ENCODE results near the gene IL22RA1. TPM values are rescaled to one million over a fixed set of nuclear protein-coding genes. Genes with fewer than 3 reads are reported as not detected.
A peak's percentile ranks its signal among the peaks of the same experiment; 100 is the strongest.

The IL22RA1 gene
- total and polyA plus RNA-seq, 5 donors from 2014 or later, result not detected

GRCh38 chr1:24074817-24075589 is 67.9 kb downstream of the IL22RA1 start:
- H3K27me3 ChIP-seq (ENCODE audit: control insufficient read depth, insufficient read depth, low read length), result no peaks in the 10 kb centered on the region
- H3K27ac ChIP-seq (ENCODE audit: insufficient read depth, low read length, poor library complexity, severe bottlenecking), result no peak overlapping the region
- H3K36me3 Mint-ChIP-seq, result no peaks in the 10 kb centered on the region
- ATAC-seq (ENCODE audit: low read depth in 2 of 2), result no peak
- H3K27me3 Mint-ChIP-seq, result peaks cover 9% of the 10 kb centered on the region
- H3K9me3 ChIP-seq (ENCODE audit: control insufficient read depth in 2 of 2, low read length in 2 of 2), result no peaks in the 10 kb centered on the region
- H3K36me3 ChIP-seq (ENCODE audit: control insufficient read depth, insufficient read depth, low read length), result no peaks in the 10 kb centered on the region
- H3K4me1 Mint-ChIP-seq, result peaks cover 0 to 2% (median 0%) of the 10 kb centered on the region in 4 donors
- H3K4me3 ChIP-seq (ENCODE audit: low read depth, low read length), result no peak overlapping the region
- no peak overlapping the region for H3K27ac Mint-ChIP-seq
- no peak overlapping the region for H3K4me3 Mint-ChIP-seq
- peaks cover 3% of the 10 kb centered on the region for H3K4me1 ChIP-seq (ENCODE audit: control insufficient read depth, insufficient read depth, low read length, poor library complexity, severe bottlenecking)
- peaks cover 0 to 2% (median 0%) of the 10 kb centered on the region in 7 donors for H3K9me3 Mint-ChIP-seq
- DNase-seq, result no peak

- Mint-ChIP-seq H3K4me3 (no peak overlapping the region), H3K27ac (no peak overlapping the region), H3K27me3 (peaks cover 9% of the 10 kb centered on the region), H3K9me3 (peaks cover 0 to 2% (median 0%) of the 10 kb centered on the region in 7 donors), H3K4me1 (peaks cover 0 to 2% (median 0%) of the 10 kb centered on the region in 4 donors), H3K36me3 (no peaks in the 10 kb centered on the region)
- DNase-seq, result no peak
- no peak overlapping the region for H3K4me3 ChIP-seq (ENCODE audit: low read depth, low read length)
- H3K9me3 ChIP-seq (ENCODE audit: control insufficient read depth in 2 of 2, low read length in 2 of 2), result no peaks in the 10 kb centered on the region
- H3K27me3 ChIP-seq (ENCODE audit: control insufficient read depth, insufficient read depth, low read length), result no peaks in the 10 kb centered on the region
- H3K27ac ChIP-seq (ENCODE audit: insufficient read depth, low read length, poor library complexity, severe bottlenecking), result no peak overlapping the region
- H3K36me3 ChIP-seq (ENCODE audit: control insufficient read depth, insufficient read depth, low read length), result no peaks in the 10 kb centered on the region
- ATAC-seq (ENCODE audit: low read depth in 2 of 2), result no peak
- H3K4me1 ChIP-seq (ENCODE audit: control insufficient read depth, insufficient read depth, low read length, poor library complexity, severe bottlenecking), result peaks cover 3% of the 10 kb centered on the region
Observed at GRCh38 chr1:24074196-24074595, 68.7 kb downstream of the IL22RA1 start.

GRCh38 chr1:24071941-24072340 is 71.0 kb downstream of the IL22RA1 start:
- DNase-seq (no peak), ATAC-seq (ENCODE audit: low read depth in 2 of 2) (no peak)
- Histone ChIP-seq H3K27me3 (ENCODE audit: control insufficient read depth, insufficient read depth, low read length) (no peaks in the 10 kb centered on the region), H3K27ac (ENCODE audit: insufficient read depth, low read length, poor library complexity, severe bottlenecking) (no peak overlapping the region), H3K4me3 (ENCODE audit: low read depth, low read length) (no peak overlapping the region), H3K36me3 (ENCODE audit: control insufficient read depth, insufficient read depth, low read length) (no peaks in the 10 kb centered on the region), H3K4me1 (ENCODE audit: control insufficient read depth, insufficient read depth, low read length, poor library complexity, severe bottlenecking) (peaks cover 3% of the 10 kb centered on the region), H3K9me3 (ENCODE audit: control insufficient read depth in 2 of 2, low read length in 2 of 2) (no peaks in the 10 kb centered on the region)
- Mint-ChIP-seq H3K4me3 (no peak overlapping the region), H3K27me3 (peaks cover 15% of the 10 kb centered on the region), H3K4me1 (peaks cover 0 to 2% (median 0%) of the 10 kb centered on the region in 4 donors), H3K27ac (no peak overlapping the region), H3K9me3 (peaks cover 0 to 2% (median 0%) of the 10 kb centered on the region in 7 donors), H3K36me3 (no peaks in the 10 kb centered on the region)

GRCh38 chr1:24070821-24071393 is 72.0 kb downstream of the IL22RA1 start:
- Mint-ChIP-seq H3K4me1 (peaks cover 0 to 2% (median 0%) of the 10 kb centered on the region in 4 donors), H3K4me3 (no peak overlapping the region)
- ATAC-seq (ENCODE audit: low read depth in 2 of 2), result peak; percentile 72 to 76

GRCh38 chr1:24069817-24070216 is 73.1 kb downstream of the IL22RA1 start:
- H3K4me1 Mint-ChIP-seq, result peaks cover 0 to 2% (median 0%) of the 10 kb centered on the region in 4 donors
- no peak overlapping the region for H3K4me3 ChIP-seq (ENCODE audit: low read depth, low read length)
- H3K27ac ChIP-seq (ENCODE audit: insufficient read depth, low read length, poor library complexity, severe bottlenecking), result no peak overlapping the region
- H3K4me3 Mint-ChIP-seq, result no peak overlapping the region
- no peaks in the 10 kb centered on the region for H3K9me3 ChIP-seq (ENCODE audit: control insufficient read depth in 2 of 2, low read length in 2 of 2)
- H3K27ac Mint-ChIP-seq, result no peak overlapping the region
- H3K4me1 ChIP-seq (ENCODE audit: control insufficient read depth, insufficient read depth, low read length, poor library complexity, severe bottlenecking), result peaks cover 3% of the 10 kb centered on the region
- peaks cover 0 to 4% (median 0%) of the 10 kb centered on the region in 7 donors for H3K9me3 Mint-ChIP-seq
- H3K36me3 ChIP-seq (ENCODE audit: control insufficient read depth, insufficient read depth, low read length), result no peaks in the 10 kb centered on the region
- H3K27me3 Mint-ChIP-seq, result peaks cover 21% of the 10 kb centered on the region
- no peaks in the 10 kb centered on the region for H3K27me3 ChIP-seq (ENCODE audit: control insufficient read depth, insufficient read depth, low read length)
- H3K36me3 Mint-ChIP-seq, result no peaks in the 10 kb centered on the region
- DNase-seq, result no peak
- ATAC-seq (ENCODE audit: low read depth in 2 of 2), result no peak

More at GRCh38 chr1:24070821-24071393, 72.0 kb downstream of the IL22RA1 start:
- Mint-ChIP-seq H3K9me3 (peaks cover 0 to 4% (median 0%) of the 10 kb centered on the region in 7 donors), H3K27me3 (peaks cover 18% of the 10 kb centered on the region), H3K27ac (no peak overlapping the region), H3K36me3 (no peaks in the 10 kb centered on the region)
- no peaks in the 10 kb centered on the region for H3K9me3 ChIP-seq (ENCODE audit: control insufficient read depth in 2 of 2, low read length in 2 of 2)
- H3K36me3 ChIP-seq (ENCODE audit: control insufficient read depth, insufficient read depth, low read length), result no peaks in the 10 kb centered on the region
- H3K27ac ChIP-seq (ENCODE audit: insufficient read depth, low read length, poor library complexity, severe bottlenecking), result no peak overlapping the region
- peaks cover 3% of the 10 kb centered on the region for H3K4me1 ChIP-seq (ENCODE audit: control insufficient read depth, insufficient read depth, low read length, poor library complexity, severe bottlenecking)
- no peak overlapping the region for H3K4me3 ChIP-seq (ENCODE audit: low read depth, low read length)
- H3K27me3 ChIP-seq (ENCODE audit: control insufficient read depth, insufficient read depth, low read length), result no peaks in the 10 kb centered on the region
- peak; percentile 39 to 76 (median 58) for DNase-seq

Other genes with a start within 250 kb of the IL22RA1 start
- gene CNR2, start 229.8 kb downstream of the IL22RA1 start, total RNA-seq, result 0.15 TPM
- gene CNR2, start 229.8 kb downstream of the IL22RA1 start, polyA plus RNA-seq, result under 1 TPM in 2 of 4 donors, not detected in 2; 0.03 to 0.05 TPM
- 126 TPM for gene PNRC2, start 183.3 kb downstream of the IL22RA1 start, total RNA-seq
- 100 to 1,000 TPM; 123 to 149 (median 141) TPM for gene PNRC2, start 183.3 kb downstream of the IL22RA1 start, polyA plus RNA-seq
- 220 TPM for gene SRSF10, start 162.8 kb downstream of the IL22RA1 start, total RNA-seq
- 100 to 1,000 TPM; 127 to 151 (median 144) TPM for gene SRSF10, start 162.8 kb downstream of the IL22RA1 start, polyA plus RNA-seq
- not detected for gene MYOM3, start 31.0 kb downstream of the IL22RA1 start, total RNA-seq
- gene MYOM3, start 31.0 kb downstream of the IL22RA1 start, polyA plus RNA-seq, result not detected
- gene IFNLR1, start 44.1 kb upstream of the IL22RA1 start, total RNA-seq, result 2.8 TPM
- 1 to 10 TPM in 1 of 4 donors, under 1 TPM in 3; 0.36 to 1.4 (median 0.59) TPM for gene IFNLR1, start 44.1 kb upstream of the IL22RA1 start, polyA plus RNA-seq
- not detected for gene GRHL3, start 176.2 kb upstream of the IL22RA1 start, total RNA-seq
- gene GRHL3, start 176.2 kb upstream of the IL22RA1 start, polyA plus RNA-seq, result not detected

Measured in CD4-positive, CD25-positive, alpha-beta regulatory T cell (primary cell).